HEK293 (cell line): Measurements from ENCODE around the gene ADAMTSL4.

Source experiments
- ATF2 ChIP-seq: fragments of 450-650 bp; formaldehyde crosslinking; IDR thresholded peaks from 2 replicates; pipeline ENCODE4 v1.5.1; 2016; ENCODE audit warnings: missing biosample characterization, missing genetic modification characterization, low read depth
- KLF16 ChIP-seq: fragments of 450-650 bp; formaldehyde crosslinking; IDR thresholded peaks from 2 replicates; pipeline ENCODE4 v1.5.1; 2017; ENCODE audit warnings: missing biosample characterization, missing genetic modification characterization
- KLF8 ChIP-seq: fragments of 450-650 bp; formaldehyde crosslinking; IDR thresholded peaks from 2 replicates; pipeline ENCODE4 v1.5.1; 2016; ENCODE audit warnings: missing biosample characterization, missing genetic modification characterization
- PRDM6 ChIP-seq: fragments of 450-650 bp; formaldehyde crosslinking; IDR thresholded peaks from 2 replicates; pipeline ENCODE4 v1.5.1; 2017; ENCODE audit warnings: missing biosample characterization, missing genetic modification characterization
- SP3 ChIP-seq: fragments of 450-650 bp; formaldehyde crosslinking; IDR thresholded peaks from 2 replicates; pipeline ENCODE4 v1.5.1; 2016; ENCODE audit warnings: missing biosample characterization, missing genetic modification characterization
- SP7 ChIP-seq: fragments of 450-650 bp; formaldehyde crosslinking; IDR thresholded peaks from 2 replicates; pipeline ENCODE4 v1.5.1; 2016; ENCODE audit warnings: missing biosample characterization, missing genetic modification characterization
- WT1 ChIP-seq: fragments of 450-650 bp; formaldehyde crosslinking; IDR thresholded peaks from 2 replicates; pipeline ENCODE4 v1.5.1; 2016; ENCODE audit warnings: missing biosample characterization, missing genetic modification characterization
- ZBTB10 ChIP-seq: fragments of 450-650 bp; formaldehyde crosslinking; IDR thresholded peaks from 2 replicates; pipeline ENCODE4 v1.5.1; 2016; ENCODE audit warnings: missing biosample characterization, missing genetic modification characterization
- ZBTB17 ChIP-seq: fragments of 450-650 bp; formaldehyde crosslinking; IDR thresholded peaks from 2 replicates; pipeline ENCODE4 v1.5.1; 2016; ENCODE audit warnings: missing biosample characterization, missing genetic modification characterization
- ZBTB7A ChIP-seq: fragments of 450-650 bp; formaldehyde crosslinking; IDR thresholded peaks from 2 replicates; pipeline ENCODE4 v1.5.1; 2016; ENCODE audit warnings: low read depth, missing biosample characterization, missing genetic modification characterization
- ZNF112 ChIP-seq: fragments of 450-650 bp; formaldehyde crosslinking; IDR thresholded peaks from 2 replicates; pipeline ENCODE4 v1.5.0; 2017; ENCODE audit warnings: missing biosample characterization, missing genetic modification characterization
- ZNF26 ChIP-seq: fragments of 450-650 bp; formaldehyde crosslinking; IDR thresholded peaks from 2 replicates; pipeline ENCODE4 v1.5.1; 2016; ENCODE audit warnings: missing biosample characterization, missing genetic modification characterization
- ZNF366 ChIP-seq: fragments of 450-650 bp; formaldehyde crosslinking; conservative IDR thresholded peaks from 2 replicates; pipeline ENCODE4 v1.5.1; 2016; ENCODE audit warnings: missing biosample characterization, missing genetic modification characterization
- ZNF37A ChIP-seq: fragments of 450-650 bp; IDR thresholded peaks from 2 replicates; pipeline ENCODE4 v1.5.1; 2018; ENCODE audit warnings: missing biosample characterization, missing genetic modification characterization
- ZNF394 ChIP-seq: fragments of 450-650 bp; formaldehyde crosslinking; IDR thresholded peaks from 2 replicates; pipeline ENCODE4 v1.5.1; 2016; ENCODE audit warnings: missing biosample characterization, missing genetic modification characterization, mild to moderate bottlenecking, moderate library complexity, borderline replicate concordance
- ZNF423 ChIP-seq: fragments of 450-650 bp; formaldehyde crosslinking; IDR thresholded peaks from 2 replicates; pipeline ENCODE4 v1.5.1; 2016; ENCODE audit warnings: missing biosample characterization, missing genetic modification characterization
- ZNF426 ChIP-seq: fragments of 450-650 bp; formaldehyde crosslinking; IDR thresholded peaks from 2 replicates; pipeline ENCODE4 v1.5.1; 2017; ENCODE audit warnings: missing biosample characterization, missing genetic modification characterization, mild to moderate bottlenecking, inconsistent platforms, moderate library complexity
- ZNF544 ChIP-seq: fragments of 450-650 bp; formaldehyde crosslinking; IDR thresholded peaks from 2 replicates; pipeline ENCODE4 v1.5.0; 2017; ENCODE audit warnings: missing biosample characterization, missing genetic modification characterization
- ZNF549 ChIP-seq: fragments of 450-650 bp; IDR thresholded peaks from 2 replicates; pipeline ENCODE4 v1.5.1; 2018; ENCODE audit warnings: missing biosample characterization, missing genetic modification characterization, mild to moderate bottlenecking, inconsistent platforms, moderate library complexity
- ZNF555 ChIP-seq: fragments of 450-650 bp; formaldehyde crosslinking; conservative IDR thresholded peaks from 2 replicates; pipeline ENCODE4 v1.5.1; 2017; ENCODE audit warnings: missing biosample characterization, mild to moderate bottlenecking, missing genetic modification characterization, inconsistent platforms
- ZNF561 ChIP-seq: fragments of 450-650 bp; IDR thresholded peaks from 2 replicates; pipeline ENCODE4 v1.5.1; 2018; ENCODE audit warnings: missing biosample characterization, missing genetic modification characterization, borderline replicate concordance
- ZNF571 ChIP-seq: fragments of 450-650 bp; formaldehyde crosslinking; IDR thresholded peaks from 2 replicates; pipeline ENCODE4 v1.5.0; 2017; ENCODE audit warnings: missing biosample characterization, missing genetic modification characterization
- ZNF585B ChIP-seq: fragments of 450-650 bp; formaldehyde crosslinking; IDR thresholded peaks from 2 replicates; pipeline ENCODE4 v1.5.1; 2016; ENCODE audit warnings: missing biosample characterization, missing genetic modification characterization
- ZNF596 ChIP-seq: fragments of 450-650 bp; IDR thresholded peaks from 2 replicates; pipeline ENCODE4 v1.5.0; 2018; ENCODE audit warnings: missing biosample characterization, mild to moderate bottlenecking, missing genetic modification characterization, moderate library complexity
- ZNF624 ChIP-seq: fragments of 450-650 bp; formaldehyde crosslinking; IDR thresholded peaks from 2 replicates; pipeline ENCODE4 v1.5.1; 2017; ENCODE audit warnings: missing biosample characterization, missing genetic modification characterization
- ZNF692 ChIP-seq: fragments of 450-650 bp; formaldehyde crosslinking; IDR thresholded peaks from 2 replicates; pipeline ENCODE4 v1.5.1; 2016; ENCODE audit warnings: missing biosample characterization, missing genetic modification characterization
- ZNF776 ChIP-seq: fragments of 450-650 bp; formaldehyde crosslinking; IDR thresholded peaks from 2 replicates; pipeline ENCODE4 v1.5.0; 2017; ENCODE audit warnings: missing biosample characterization, missing genetic modification characterization, borderline replicate concordance
- ZNF791 ChIP-seq: fragments of 450-650 bp; formaldehyde crosslinking; IDR thresholded peaks from 2 replicates; pipeline ENCODE4 v1.5.1; 2016; ENCODE audit warnings: missing biosample characterization, missing genetic modification characterization
- ZNF843 ChIP-seq: fragments of 450-650 bp; formaldehyde crosslinking; IDR thresholded peaks from 2 replicates; pipeline ENCODE4 v1.5.1; 2016; ENCODE audit warnings: missing biosample characterization, missing genetic modification characterization
- ZSCAN5A ChIP-seq: fragments of 450-650 bp; formaldehyde crosslinking; IDR thresholded peaks from 2 replicates; pipeline ENCODE4 v1.5.1; 2016; ENCODE audit warnings: missing biosample characterization, missing genetic modification characterization

Gene ADAMTSL4

GRCh38 chr1:150567717-150568593 is 18.7 kb downstream of the ADAMTSL4 start (continued):
- TF ChIP-seq ZBTB7A (tag by site-specific recombination) (no peak), ZNF394 (tag by site-specific recombination) (peak; percentile 26; the same call in 1 of the 2 replicates), ZNF585B (tag by site-specific recombination) (no peak), ZNF544 (no peak), PRDM6 (tag by site-specific recombination) (peak; percentile 42), ZNF26 (tag by site-specific recombination) (no peak), ZNF426 (tag by site-specific recombination) (no peak), ZBTB10 (tag by site-specific recombination) (no peak), ZNF37A (no peak), ZNF549 (tag by site-specific recombination) (no peak), ZNF366 (tag by site-specific recombination) (peak; percentile 22; the same call in 1 of the 2 replicates), ZNF423 (no peak), ZNF843 (tag by site-specific recombination) (no peak), ZNF561 (0 out of 2 replicates have a peak, but pooled peaks have one; percentile 37), SP7 (tag by site-specific recombination) (peak; percentile 71), ATF2 (tag by site-specific recombination) (peak; percentile 21; the same call in 1 of the 2 replicates), ZNF596 (tag by site-specific recombination) (no peak), WT1 (tag by site-specific recombination) (peak; percentile 65; the same call in 1 of the 2 replicates), ZNF776 (tag by site-specific recombination) (no peak), ZNF624 (tag by site-specific recombination) (no peak), ZNF692 (tag by site-specific recombination) (no peak), KLF16 (no peak), ZNF112 (tag by site-specific recombination) (no peak), KLF8 (tag by site-specific recombination) (peak; percentile 65), SP3 (tag by site-specific recombination) (0 out of 2 replicates have a peak, but pooled peaks have one; percentile 21), ZNF791 (tag by site-specific recombination) (no peak), ZBTB17 (tag by site-specific recombination) (peak; percentile 65), ZNF555 (tag by site-specific recombination) (no peak), ZNF571 (tag by site-specific recombination) (no peak), ZSCAN5A (tag by site-specific recombination) (no peak)
